Neural cell (in vitro differentiated cells): Measurements from ENCODE around the gene OTOF. TPM values are rescaled to one million over a fixed set of nuclear protein-coding genes. Genes with fewer than 3 reads are reported as not detected.

Source experiments
- H2AFZ ChIP-seq: fragments of 200-600, 300-800 bp; sonication (generic), shearing (Covaris generic); 2 replicates; pipeline ENCODE4 v1.6.0; 2014; ENCODE audit warnings: low read depth, mild to moderate bottlenecking, antibody characterized with exemption, low read length, moderate library complexity
- H3F3A ChIP-seq: fragments of 200-600 bp; shearing (Covaris generic); 2 replicates; pipeline ENCODE4 v1.6.1; 2016; ENCODE audit warnings: mild to moderate bottlenecking, moderate library complexity, mixed read lengths, antibody characterized with exemption, low read length; ENCODE audit not compliant: insufficient read depth, poor library complexity, severe bottlenecking
- H3K27ac ChIP-seq: fragments of 200-600, 300-800 bp; sonication (generic), shearing (Covaris generic); 2 replicates; pipeline ENCODE4 v1.5.1; 2014; ENCODE audit warnings: mild to moderate bottlenecking, low read length, moderate library complexity
- H3K27me3 ChIP-seq: fragments of 300-800, 200-600 bp; sonication (generic), shearing (Covaris generic); 2 replicates; pipeline ENCODE4 v1.6.0; 2014; ENCODE audit warnings: mild to moderate bottlenecking, low read depth, low read length, moderate library complexity; ENCODE audit not compliant: insufficient read depth
- H3K36me3 ChIP-seq: fragments of 300-800, 200-600 bp; sonication (generic), shearing (Covaris generic); 2 replicates; pipeline ENCODE4 v1.5.1; 2014; ENCODE audit warnings: mild to moderate bottlenecking, antibody characterized with exemption, low read length, moderate library complexity; ENCODE audit not compliant: insufficient read depth
- H3K4me2 ChIP-seq: fragments of 300-800, 200-600 bp; sonication (generic), shearing (Covaris generic); 2 replicates; pipeline ENCODE4 v1.6.0; 2014; ENCODE audit warnings: mild to moderate bottlenecking, low read length
- H3K4me3 ChIP-seq: fragments of 300-800, 200-600 bp; sonication (generic), shearing (Covaris generic); 2 replicates; pipeline ENCODE4 v1.5.1; 2014; ENCODE audit warnings: mild to moderate bottlenecking, low read length, moderate library complexity
- H3K79me2 ChIP-seq: fragments of 200-600 bp; shearing (Covaris generic); replicated peaks from 2 replicates; pipeline ENCODE4 v1.6.0; 2014; ENCODE audit warnings: mild to moderate bottlenecking, low read length, moderate library complexity; ENCODE audit not compliant: insufficient read depth
- H3K9ac ChIP-seq: fragments of 300-800, 200-600 bp; sonication (generic), shearing (Covaris generic); 2 replicates; pipeline ENCODE4 v1.6.1; 2016; ENCODE audit warnings: mild to moderate bottlenecking, low read length, mixed read lengths
- H3K9me2 ChIP-seq: fragments of 200-600 bp; shearing (Covaris generic); 2 replicates; pipeline ENCODE4 v1.6.1; 2016; ENCODE audit warnings: mild to moderate bottlenecking, low read length, mixed read lengths; ENCODE audit not compliant: insufficient read depth
- H3K9me3 ChIP-seq: fragments of 200-600, 300-800 bp; sonication (generic), shearing (Covaris generic); 2 replicates; pipeline ENCODE4 v1.6.1; 2016; ENCODE audit warnings: mild to moderate bottlenecking, mixed run types, low read length, moderate library complexity, mixed read lengths
- H4K20me1 ChIP-seq: fragments of 200-600 bp; shearing (Covaris generic); 2 replicates; pipeline ENCODE4 v1.6.1; 2016; ENCODE audit warnings: mild to moderate bottlenecking, mixed run types; ENCODE audit not compliant: insufficient read depth
- CTCF ChIP-seq: fragments of 450-650 bp; IDR thresholded peaks from 2 replicates; pipeline ENCODE4 v1.5.1; 2014; ENCODE audit warnings: antibody characterized with exemption, mild to moderate bottlenecking, moderate library complexity; ENCODE audit not compliant: poor library complexity, severe bottlenecking
- EP300 ChIP-seq: fragments of 450-650 bp; conservative IDR thresholded peaks from 2 replicates; pipeline ENCODE4 v1.6.1; 2014; ENCODE audit warnings: antibody characterized with exemption, mild to moderate bottlenecking, moderate library complexity; ENCODE audit not compliant: poor library complexity, severe bottlenecking
- EZH2 ChIP-seq: fragments of 200-600, 300-800 bp; shearing (Covaris generic), sonication (generic); IDR thresholded peaks from 2 replicates; pipeline ENCODE4 v1.6.1; 2014; ENCODE audit warnings: antibody characterized with exemption, low read length, borderline replicate concordance, mild to moderate bottlenecking; ENCODE audit not compliant: insufficient read depth, poor library complexity, severe bottlenecking
- MXI1 ChIP-seq: fragments of 450-650 bp; conservative IDR thresholded peaks from 2 replicates; pipeline ENCODE4 v1.6.1; 2014; ENCODE audit warnings: antibody characterized with exemption, mild to moderate bottlenecking; ENCODE audit not compliant: poor library complexity, severe bottlenecking
- POLR2AphosphoS5 ChIP-seq: IDR thresholded peaks from 2 replicates; pipeline ENCODE4 v1.6.1; 2012
- RAD21 ChIP-seq: fragments of 450-650 bp; conservative IDR thresholded peaks from 2 replicates; pipeline ENCODE4 v1.6.1; 2014; ENCODE audit warnings: antibody characterized with exemption, mild to moderate bottlenecking, moderate library complexity
- REST ChIP-seq: IDR thresholded peaks from 2 replicates; pipeline ENCODE4 v1.6.1; 2012; ENCODE audit warnings: borderline replicate concordance
- SMC3 ChIP-seq: fragments of 450-650 bp; conservative IDR thresholded peaks from 2 replicates; pipeline ENCODE4 v1.6.1; 2014; ENCODE audit warnings: antibody characterized with exemption, mild to moderate bottlenecking, moderate library complexity; ENCODE audit not compliant: poor library complexity
- TAF1 ChIP-seq: IDR thresholded peaks from 2 replicates; pipeline ENCODE4 v1.6.1; 2012; ENCODE audit warnings: low read depth
- polyA plus RNA-seq: library from polyadenylated mRNA; depleted of rRNA; stranded (reverse); fragments of >200 nt; gene quantifications from 2 replicates; pipeline ENCODE4 v1.2.3, GENCODE V29; 2014

Gene OTOF
- polyA plus RNA-seq, 1 donor from 2014 or later: not detected

GRCh38 chr2:26482211-26483026 lies 4.5 kb upstream of the OTOF start:
- no peaks in the 10 kb centered on the region for H4K20me1 ChIP-seq
- H2AFZ ChIP-seq: no peak overlapping the region
- H3K36me3 ChIP-seq: no peaks in the 10 kb centered on the region
- H3K79me2 ChIP-seq: no peaks in the 10 kb centered on the region
- H3K4me3 ChIP-seq: no peak overlapping the region
- TF ChIP-seq RAD21 (no peak), POLR2AphosphoS5 (no peak), SMC3 (no peak), EZH2 (no peak), TAF1 (no peak), EP300 (no peak), REST (no peak), CTCF (no peak), MXI1 (no peak)
- no peaks in the 10 kb centered on the region for H3K9me3 ChIP-seq
- H3K4me2 ChIP-seq: no peak overlapping the region
- no peak overlapping the region for H3K9ac ChIP-seq
- no peak overlapping the region for H3K27ac ChIP-seq
- H3K27me3 ChIP-seq: no peaks in the 10 kb centered on the region
- H3K9me2 ChIP-seq: no peaks in the 10 kb centered on the region
- no peaks in the 10 kb centered on the region for H3F3A ChIP-seq

- no peak overlapping the region for H3K27ac ChIP-seq
- no peaks in the 10 kb centered on the region for H3K27me3 ChIP-seq
- H4K20me1 ChIP-seq: no peaks in the 10 kb centered on the region
- H3F3A ChIP-seq: no peaks in the 10 kb centered on the region
- H2AFZ ChIP-seq: no peak overlapping the region
- H3K4me3 ChIP-seq: no peak overlapping the region
- no peaks in the 10 kb centered on the region for H3K36me3 ChIP-seq
- H3K79me2 ChIP-seq: no peaks in the 10 kb centered on the region
- TF ChIP-seq MXI1 (no peak), REST (no peak), SMC3 (no peak), RAD21 (no peak), POLR2AphosphoS5 (no peak), TAF1 (no peak)
- H3K4me2 ChIP-seq: no peak overlapping the region
- H3K9me3 ChIP-seq: no peaks in the 10 kb centered on the region
- no peak overlapping the region for H3K9ac ChIP-seq
- no peaks in the 10 kb centered on the region for H3K9me2 ChIP-seq
These were observed 3.8 kb upstream of the OTOF start for GRCh38 chr2:26481706-26482105.
